Hepatocyte (in vitro differentiated cells): ENCODE results near the gene TAF5. TPM values are rescaled to one million over a fixed set of nuclear protein-coding genes. Genes with fewer than 3 reads are reported as not detected.

ENCODE experiments used
- DNase-seq: peaks from one replicate; pipeline ENCODE4 v3.0.0-alpha.2; 2016; ENCODE audit warnings: low spot score
- H2AFZ ChIP-seq: fragments of 200-600 bp; sonication (generic); 2 replicates; pipeline ENCODE4 v1.6.0; 2016; ENCODE audit warnings: antibody characterized with exemption, mild to moderate bottlenecking
- H3K27ac ChIP-seq: fragments of 200-600 bp; sonication (generic); 2 replicates; pipeline ENCODE4 v1.5.1; 2016; ENCODE audit warnings: mild to moderate bottlenecking
- H3K27me3 ChIP-seq: fragments of 200-600 bp; sonication (generic); 2 replicates; pipeline ENCODE4 v1.6.1; 2016
- H3K36me3 ChIP-seq: fragments of 200-600 bp; sonication (generic); replicated peaks from 2 replicates; pipeline ENCODE4 v1.5.1; 2016; ENCODE audit warnings: low read depth; ENCODE audit not compliant: insufficient read depth
- H3K4me1 ChIP-seq: fragments of 200-600 bp; sonication (generic); 2 replicates; pipeline ENCODE4 v1.5.1; 2016; ENCODE audit warnings: mild to moderate bottlenecking, moderate library complexity; ENCODE audit not compliant: insufficient read depth
- H3K4me2 ChIP-seq: fragments of 200-600 bp; sonication (generic); 2 replicates; pipeline ENCODE4 v1.6.0; 2016
- H3K4me3 ChIP-seq: fragments of 200-600 bp; sonication (generic); 2 replicates; pipeline ENCODE4 v1.5.1; 2016; ENCODE audit warnings: mild to moderate bottlenecking
- H3K79me2 ChIP-seq: fragments of 200-600 bp; sonication (generic); 2 replicates; pipeline ENCODE4 v1.6.0; 2017; ENCODE audit warnings: mild to moderate bottlenecking
- H3K9me2 ChIP-seq: fragments of 200-600 bp; sonication (generic); replicated peaks from 2 replicates; pipeline ENCODE4 v1.6.0; 2017; ENCODE audit warnings: mild to moderate bottlenecking; ENCODE audit not compliant: insufficient read depth
- H3K9me3 ChIP-seq: fragments of 200-600 bp; sonication (generic); 2 replicates; pipeline ENCODE4 v1.5.1; 2016; ENCODE audit warnings: low read depth, mild to moderate bottlenecking
- H4K20me1 ChIP-seq: fragments of 200-600 bp; sonication (generic); 2 replicates; pipeline ENCODE4 v1.6.0; 2016; ENCODE audit warnings: mild to moderate bottlenecking; ENCODE audit not compliant: insufficient read depth, poor library complexity, severe bottlenecking
- CTCF ChIP-seq: fragments of 200-600 bp; sonication (generic); IDR thresholded peaks from 2 replicates; pipeline ENCODE4 v1.5.1; 2016; ENCODE audit warnings: antibody characterized with exemption, mild to moderate bottlenecking; ENCODE audit not compliant: poor library complexity
- EZH2 ChIP-seq: fragments of 200-600 bp; sonication (generic); IDR thresholded peaks from 2 replicates; pipeline ENCODE4 v1.6.1; 2016; ENCODE audit warnings: antibody characterized with exemption, mild to moderate bottlenecking, borderline replicate concordance
- EZH2phosphoT487 ChIP-seq: fragments of 200-600 bp; sonication (generic); IDR thresholded peaks from one replicate; pipeline ENCODE4 v1.6.1; 2018; ENCODE audit warnings: antibody characterized with exemption, mild to moderate bottlenecking, low read depth, moderate library complexity; ENCODE audit not compliant: unreplicated experiment, severe bottlenecking
- WGBS: methylation state at CpG from one replicate; pipeline ENCODE4 v1.1.6; 2016; ENCODE audit warnings: low lambda C conversion rate; ENCODE audit errors: missing lambda C conversion rate; 5-methylcytosine and 5-hydroxymethylcytosine counted together
- polyA plus RNA-seq: library from polyadenylated mRNA; unstranded; fragments of >200 nt; fragmentation: Nextera tagmentation; extraction: Ambion mirVana; gene quantifications from 2 replicates; pipeline ENCODE4 v1.2.1, GENCODE V29; 2016
- total RNA-seq: library from RNA; depleted of rRNA; stranded (reverse); fragments of >200 nt; gene quantifications from 2 replicates; pipeline ENCODE4 v1.2.3, GENCODE V29; 2014

The TAF5 gene
- total RNA-seq (6.6 and 6.9 TPM in 2 replicates), polyA plus RNA-seq (5.3 and 5.4 TPM in 2 replicates)

GRCh38 chr10:103367782-103368518 is at the start of gene TAF5:
TAF5 (plus strand) TSS chr10:103367976; CDS start chr10:103367990, 14 bp downstream.
- no peaks in the 10 kb centered on the region for H4K20me1 ChIP-seq
- H3K27ac ChIP-seq, result peak within 1 kb of the TSS; percentile 76
- H3K4me2 ChIP-seq, result peak within 1 kb of the TSS; percentile 91
- DNase-seq, result peak; percentile 95
- H3K79me2 ChIP-seq, result peaks cover 31% of the 10 kb centered on the region
- peaks cover 6% of the 10 kb centered on the region for H3K4me1 ChIP-seq
- WGBS, result 2% methylated on average over 76 of the region's 81 CpGs
- H3K9me2 ChIP-seq, result no peaks in the 10 kb centered on the region
- no peaks in the 10 kb centered on the region for H3K9me3 ChIP-seq
- TF ChIP-seq EZH2, result no peak
- no peak for TF ChIP-seq EZH2phosphoT487
- no peak for TF ChIP-seq CTCF
- H2AFZ ChIP-seq, result peak within 1 kb of the TSS; percentile 89
- no peaks in the 10 kb centered on the region for H3K36me3 ChIP-seq
- H3K4me3 ChIP-seq, result peak within 1 kb of the TSS; percentile 45
- H3K27me3 ChIP-seq, result no peaks in the 10 kb centered on the region

GRCh38 chr10:103327906-103328305 is 39.9 kb upstream of the TAF5 start:
- Histone ChIP-seq H3K4me2 (no peak overlapping the region), H3K36me3 (no peaks in the 10 kb centered on the region), H3K4me1 (no peaks in the 10 kb centered on the region), H3K27me3 (no peaks in the 10 kb centered on the region), H3K4me3 (no peak overlapping the region), H3K79me2 (no peaks in the 10 kb centered on the region), H3K9me3 (no peaks in the 10 kb centered on the region), H3K9me2 (no peaks in the 10 kb centered on the region), H4K20me1 (no peaks in the 10 kb centered on the region), H3K27ac (no peak overlapping the region), H2AFZ (no peak overlapping the region)
- no peak for TF ChIP-seq CTCF
- TF ChIP-seq EZH2phosphoT487, result no peak
- no peak for TF ChIP-seq EZH2
- DNase-seq, result no peak
- 97% methylated on average over 7 of the region's 7 CpGs for WGBS

GRCh38 chr10:103333934-103334520 is 33.7 kb upstream of the TAF5 start:
- H3K27ac ChIP-seq, result no peak overlapping the region
- H3K79me2 ChIP-seq, result no peaks in the 10 kb centered on the region
- WGBS, result 94% methylated on average over 2 of the region's 2 CpGs
- peak; percentile 17 for DNase-seq
- H4K20me1 ChIP-seq, result no peaks in the 10 kb centered on the region
- no peak overlapping the region for H2AFZ ChIP-seq
- H3K9me2 ChIP-seq, result no peaks in the 10 kb centered on the region
- H3K36me3 ChIP-seq, result no peaks in the 10 kb centered on the region
- H3K9me3 ChIP-seq, result no peaks in the 10 kb centered on the region
- H3K4me1 ChIP-seq, result no peaks in the 10 kb centered on the region
- TF ChIP-seq EZH2, result no peak
- peak; percentile 64 for TF ChIP-seq CTCF
- H3K4me3 ChIP-seq, result no peak overlapping the region
- H3K27me3 ChIP-seq, result no peaks in the 10 kb centered on the region
- no peak overlapping the region for H3K4me2 ChIP-seq
